Adrenal gland (tissue), 12 donors: ENCODE measurements around the gene NUP210L. TPM values are rescaled to one million over a fixed set of nuclear protein-coding genes. Genes with fewer than 3 reads are reported as not detected.
"Not testable (repeated sequence)": the region's sequence is repeated elsewhere in the genome, so short reads cannot be mapped to it uniquely, and the experiment has no call there.

Source experiments
- DNase-seq, 7 donors: peaks; one replicate each; pipeline ENCODE4 v3.0.0-alpha.2; 2019 to 2020
- H3K27ac ChIP-seq, 5 donors: fragments of 200-600 bp; sonication (generic) in 4 of 5; 1 replicate in 3 of 5; 2 replicates in 2 of 5; pipeline versions ENCODE4 v1.5.1 to v1.8.0; 2016 to 2020; ENCODE audit warnings: mild to moderate bottlenecking in 1 of 5
- H3K27me3 ChIP-seq: fragments of 200-600 bp; 2 replicates; pipeline ENCODE4 v1.8.0; 2021
- H3K36me3 ChIP-seq, 2 donors: fragments of 200-600 bp; replicated peaks in 1 of 2; 1 replicate in 1 of 2; 2 replicates in 1 of 2; pipeline versions ENCODE4 v1.5.1 to v1.8.0; 2018 to 2022
- H3K4me1 ChIP-seq, 2 donors: fragments of 200-600 bp; replicated peaks in 1 of 2; 1 replicate in 1 of 2; 2 replicates in 1 of 2; pipeline versions ENCODE4 v1.5.1 to v1.8.0; 2018 to 2021
- H3K4me3 ChIP-seq, 4 donors: fragments of 200-600 bp; sonication (generic) in 3 of 4; one replicate each; pipeline ENCODE4 v1.5.1; 2016 to 2018
- H3K9me3 ChIP-seq, 3 donors: fragments of 200-600 bp; sonication (generic) in 1 of 3; replicated peaks in 1 of 3; 1 replicate in 2 of 3; 2 replicates in 1 of 3; pipeline versions ENCODE4 v1.5.1 to v1.8.0; 2016 to 2021
- CTCF ChIP-seq, 6 experiments: fragments of 450-650 bp in 4 of 6; fragments of 200-600 bp in 2 of 6; sonication (generic) in 1 of 6; IDR thresholded peaks; 1 replicate in 5 of 6; 2 replicates in 1 of 6; pipeline versions ENCODE4 v1.5.1 to v1.8.0; 2016 to 2021; ENCODE audit warnings: antibody characterized with exemption in 6 of 6, mild to moderate bottlenecking in 2 of 6, moderate library complexity in 1 of 6
- POLR2A ChIP-seq, 2 donors: fragments of 450-650 bp; IDR thresholded peaks; one replicate each; pipeline ENCODE4 v1.6.1; 2017; ENCODE audit warnings: antibody characterized with exemption in 2 of 2, mild to moderate bottlenecking in 2 of 2, moderate library complexity in 1 of 2
- WGBS, 4 donors: extraction: QIAGEN DNeasy Blood & Tissue Kit in 2 of 4; methylation state at CpG; one replicate each; pipeline versions ENCODE4 v1.1.5 to v1.1.7; 2013 to 2017; 5-methylcytosine and 5-hydroxymethylcytosine counted together
- intact Hi-C, 2 donors: fragments of 100-400 bp; cut with DNase I; formaldehyde crosslinking; loops; one replicate each; pipeline versions ENCODE4 v1.14.1 to v1.15.0; 2022 to 2023
- polyA plus RNA-seq, 3 donors: library from polyadenylated mRNA; stranded (reverse); fragments of 200-250 nt in 2 of 3; fragments of 350-450 nt in 1 of 3; fragmentation: Illumina TruSeq in 1 of 3; extraction: RNeasy Lipid Tissue Mini Kit (QIAGEN cat#74804) in 1 of 3; gene quantifications; one replicate each; pipeline ENCODE4 v1.2.3, GENCODE V29; 2013 to 2014
- total RNA-seq, 9 donors: library from RNA; depleted of rRNA in 4 of 9; stranded (reverse); fragments of >200 nt in 4 of 9; fragments of 120-200 nt in 1 of 9; fragmentation: NEBNext Ultra II Directional in 1 of 9; extraction: Animal tissue kit (Norgen Biotek cat#: 25700) in 1 of 9; gene quantifications; one replicate each; pipeline versions ENCODE4 v1.1.0 to v1.2.4, GENCODE V29; 2013 to 2023
- donor health status: healthy with polysubstance abuse.
- donor health status: Bipolar disorder and iron deficiency.
- donor health status: DM: yes; HTN: yes; CAD: no.
- donor health status: DM: no; HTN: no; CAD: no.
- donor health status: DM: no; HTN: no; CAD: no.
- donor health status: DM: yes; HTN: yes; CAD: no.

The NUP210L gene
- total and polyA plus RNA-seq, 12 donors, result 0.03 to 0.07 (median 0.06) TPM; not detected in 7

DNA sequence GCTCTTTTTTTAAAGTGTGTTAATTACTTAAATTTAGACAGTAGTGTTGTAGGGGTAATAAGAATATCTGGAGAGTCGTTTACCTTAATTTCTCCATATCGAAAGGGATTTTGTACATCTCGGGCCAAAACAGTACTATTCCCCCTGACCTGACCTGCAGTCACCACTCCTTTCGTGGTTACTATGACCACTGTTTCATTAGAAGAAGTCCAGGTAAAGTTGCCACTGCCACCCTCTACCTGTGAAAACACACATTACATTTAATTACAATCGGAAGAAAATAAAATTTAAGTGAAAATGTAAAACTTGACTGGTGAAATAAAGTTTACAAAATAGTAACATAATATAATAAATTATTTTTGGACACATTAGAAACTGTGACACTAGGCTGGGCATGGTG lies 37.2 kb downstream of the NUP210L start:
- intact Hi-C loops, result no loop called here
- Histone ChIP-seq H3K27me3 (no peaks in the 10 kb centered on the region), H3K36me3 (no peaks in the 10 kb centered on the region), H3K4me1 (no peaks in the 10 kb centered on the region), H3K9me3 (no peaks in the 10 kb centered on the region), H3K4me3 (no peak overlapping the region), H3K27ac (no peak overlapping the region)
- DNase-seq, result no peak
- WGBS, 4 donors, result 78 to 81% (median 81%) methylated on average over 5 of the region's 5 CpGs
- TF ChIP-seq POLR2A (IDR thresholded peaks at IDR 0.05), result no peak

GRCh38 chr1:154115180-154115579 lies 39.7 kb downstream of the NUP210L start:
- Histone ChIP-seq H3K36me3 (no peaks in the 10 kb centered on the region), H3K27ac (no peak overlapping the region), H3K9me3 (no peaks in the 10 kb centered on the region), H3K4me1 (no peaks in the 10 kb centered on the region), H3K27me3 (no peaks in the 10 kb centered on the region), H3K4me3 (no peak overlapping the region)
- no peak for TF ChIP-seq POLR2A (IDR thresholded peaks at IDR 0.05)
- no peak for TF ChIP-seq CTCF (IDR thresholded peaks at IDR 0.05)
- no peak for DNase-seq
- WGBS, 4 donors, result 65 to 74% (median 67%) methylated on average over 1 of the region's 1 CpG
- intact Hi-C loops, result no loop called here

DNA sequence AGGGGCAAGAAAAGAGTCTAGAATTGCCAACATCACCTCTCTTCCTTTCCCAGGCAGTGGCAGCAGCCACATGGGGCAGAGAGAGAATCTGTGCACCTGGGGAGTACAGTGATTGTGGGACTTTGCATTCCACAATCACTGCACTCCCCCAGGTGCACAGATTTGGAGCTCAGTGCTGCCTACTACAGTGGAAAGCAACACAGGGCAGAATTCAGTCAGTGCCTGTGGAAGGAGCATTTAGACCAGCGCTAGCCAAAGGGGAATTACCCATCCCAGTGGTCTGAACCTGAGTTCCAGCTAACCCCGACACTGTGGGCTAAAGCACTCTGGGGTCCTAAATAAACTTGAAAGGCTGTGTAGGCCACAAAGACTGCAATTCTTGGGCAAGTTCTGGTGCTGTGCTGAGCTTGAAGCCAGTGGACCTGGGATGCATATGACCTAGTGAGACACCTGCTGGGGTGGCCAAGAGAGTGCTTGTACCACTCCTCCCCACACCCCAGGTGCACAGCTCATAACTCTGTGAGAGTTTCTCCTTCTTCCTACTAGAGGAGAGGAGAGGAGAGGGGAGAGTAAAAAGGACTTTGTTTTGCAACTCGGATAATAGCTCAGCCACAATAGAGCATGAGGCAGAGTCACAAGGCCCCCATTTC lies 50.3 kb downstream of the NUP210L start:
- no peaks in the 10 kb centered on the region for H3K9me3 ChIP-seq
- TF ChIP-seq POLR2A (IDR thresholded peaks at IDR 0.05), result no peak
- TF ChIP-seq CTCF (IDR thresholded peaks at IDR 0.05), result no peak
- H3K4me3 ChIP-seq, result no peak overlapping the region
- no peaks in the 10 kb centered on the region for H3K36me3 ChIP-seq
- 81 to 98% (median 89%) methylated on average over 1 to 3 of the region's 3 CpGs for whole genome bisulfite sequencing, 4 donors
- H3K4me1 ChIP-seq, result no peaks in the 10 kb centered on the region
- H3K27me3 ChIP-seq, result no peaks in the 10 kb centered on the region
- no peak overlapping the region for H3K27ac ChIP-seq
- no peak for DNase-seq
- intact Hi-C loops, result no loop called here

- WGBS, 4 donors, result 92 to 98% (median 96%) methylated on average over 5 of the region's 5 CpGs
- H3K4me3 ChIP-seq, result not testable (repeated sequence)
Measured at GRCh38 chr1:154100141-154100540, 54.7 kb downstream of the NUP210L start.

GRCh38 chr1:154097873-154098272 lies 57.0 kb downstream of the NUP210L start:
- 75 to 89% (median 85%) methylated on average over 1 to 2 of the region's 2 CpGs for WGBS, 4 donors
- Histone ChIP-seq H3K4me1 (no peaks in the 10 kb centered on the region), H3K27me3 (no peaks in the 10 kb centered on the region), H3K4me3 (no peak overlapping the region), H3K27ac (no peak overlapping the region), H3K9me3 (no peaks in the 10 kb centered on the region), H3K36me3 (no peaks in the 10 kb centered on the region)
- TF ChIP-seq POLR2A (IDR thresholded peaks at IDR 0.05) (no peak), CTCF (IDR thresholded peaks at IDR 0.05) (no peak)
- DNase-seq, result no peak
- intact Hi-C loops, result no loop called here

More at GRCh38 chr1:154100141-154100540, 54.7 kb downstream of the NUP210L start:
- H3K36me3 ChIP-seq, H3K27me3 ChIP-seq, DNase-seq, H3K9me3 ChIP-seq, H3K4me1 ChIP-seq, intact Hi-C loops, H3K27ac ChIP-seq: not testable (repeated sequence)
